Activated CD4-positive, alpha-beta T cell treated with anti-CD3 and anti-CD28 coated beads, Interleukin-2, amount 50 U/mL, for 48 hours (primary cell): ENCODE data around the gene TCF25.

Experiments
- DNase-seq, 2 experiments: peaks; one replicate each; pipeline ENCODE4 v3.0.0-alpha.2; 2020

TCF25 gene

GRCh38 chr16:89880477-89881367 lies 7.3 kb downstream of the TCF25 start:
- no peak for DNase-seq

GRCh38 chr16:89881368-89881730 lies 8.0 kb downstream of the TCF25 start:
- no peak for DNase-seq

- no peak for DNase-seq
Observed at GRCh38 chr16:89883346-89884040, 10.1 kb downstream of the TCF25 start.

- DNase-seq, result no peak
Observed at GRCh38 chr16:89884041-89884421, 10.6 kb downstream of the TCF25 start.

- DNase-seq, result no peak
Observed at GRCh38 chr16:89887243-89887642, 13.9 kb downstream of the TCF25 start.

- peak; percentile 51 to 63 for DNase-seq
Observed at GRCh38 chr16:89890200-89890599, 16.8 kb downstream of the TCF25 start.

- DNase-seq, result no peak
Observed at GRCh38 chr16:89890886-89891657, 17.7 kb downstream of the TCF25 start.

- DNase-seq, result no peak
Observed at GRCh38 chr16:89892055-89892630, 18.8 kb downstream of the TCF25 start.

GRCh38 chr16:89892635-89893034 lies 19.2 kb downstream of the TCF25 start:
- DNase-seq, result no peak

- no peak for DNase-seq
Observed at GRCh38 chr16:89893642-89894548, 20.5 kb downstream of the TCF25 start.

GRCh38 chr16:89895482-89896250 lies 22.3 kb downstream of the TCF25 start:
- DNase-seq, result no peak

GRCh38 chr16:89897204-89897603 lies 23.8 kb downstream of the TCF25 start:
- DNase-seq, result no peak

GRCh38 chr16:89898201-89898967 lies 25.0 kb downstream of the TCF25 start:
- no peak for DNase-seq

GRCh38 chr16:89899879-89900481 lies 26.6 kb downstream of the TCF25 start:
- DNase-seq, result no peak

- DNase-seq, result no peak
Observed at GRCh38 chr16:89900885-89901284, 27.5 kb downstream of the TCF25 start.

- DNase-seq, result no peak
Observed at GRCh38 chr16:89902980-89903379, 29.6 kb downstream of the TCF25 start.

GRCh38 chr16:89903908-89904515 lies 30.6 kb downstream of the TCF25 start:
- DNase-seq, result no peak

- DNase-seq, result no peak
Observed at GRCh38 chr16:89904606-89905510, 31.5 kb downstream of the TCF25 start.
